GM12801 (cell line): Measurements from ENCODE around the gene SLCO4A1.

Experiments
- TF ChIP-seq, protein P1 (sequence below): IDR thresholded peaks from one replicate; pipeline ENCODE4 v1.5.1; 2011; ENCODE audit warnings: control low read depth; ENCODE audit not compliant: insufficient read length; ENCODE audit errors: extremely low read depth

SLCO4A1 gene, protein sequence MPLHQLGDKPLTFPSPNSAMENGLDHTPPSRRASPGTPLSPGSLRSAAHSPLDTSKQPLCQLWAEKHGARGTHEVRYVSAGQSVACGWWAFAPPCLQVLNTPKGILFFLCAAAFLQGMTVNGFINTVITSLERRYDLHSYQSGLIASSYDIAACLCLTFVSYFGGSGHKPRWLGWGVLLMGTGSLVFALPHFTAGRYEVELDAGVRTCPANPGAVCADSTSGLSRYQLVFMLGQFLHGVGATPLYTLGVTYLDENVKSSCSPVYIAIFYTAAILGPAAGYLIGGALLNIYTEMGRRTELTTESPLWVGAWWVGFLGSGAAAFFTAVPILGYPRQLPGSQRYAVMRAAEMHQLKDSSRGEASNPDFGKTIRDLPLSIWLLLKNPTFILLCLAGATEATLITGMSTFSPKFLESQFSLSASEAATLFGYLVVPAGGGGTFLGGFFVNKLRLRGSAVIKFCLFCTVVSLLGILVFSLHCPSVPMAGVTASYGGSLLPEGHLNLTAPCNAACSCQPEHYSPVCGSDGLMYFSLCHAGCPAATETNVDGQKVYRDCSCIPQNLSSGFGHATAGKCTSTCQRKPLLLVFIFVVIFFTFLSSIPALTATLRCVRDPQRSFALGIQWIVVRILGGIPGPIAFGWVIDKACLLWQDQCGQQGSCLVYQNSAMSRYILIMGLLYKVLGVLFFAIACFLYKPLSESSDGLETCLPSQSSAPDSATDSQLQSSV

DNA sequence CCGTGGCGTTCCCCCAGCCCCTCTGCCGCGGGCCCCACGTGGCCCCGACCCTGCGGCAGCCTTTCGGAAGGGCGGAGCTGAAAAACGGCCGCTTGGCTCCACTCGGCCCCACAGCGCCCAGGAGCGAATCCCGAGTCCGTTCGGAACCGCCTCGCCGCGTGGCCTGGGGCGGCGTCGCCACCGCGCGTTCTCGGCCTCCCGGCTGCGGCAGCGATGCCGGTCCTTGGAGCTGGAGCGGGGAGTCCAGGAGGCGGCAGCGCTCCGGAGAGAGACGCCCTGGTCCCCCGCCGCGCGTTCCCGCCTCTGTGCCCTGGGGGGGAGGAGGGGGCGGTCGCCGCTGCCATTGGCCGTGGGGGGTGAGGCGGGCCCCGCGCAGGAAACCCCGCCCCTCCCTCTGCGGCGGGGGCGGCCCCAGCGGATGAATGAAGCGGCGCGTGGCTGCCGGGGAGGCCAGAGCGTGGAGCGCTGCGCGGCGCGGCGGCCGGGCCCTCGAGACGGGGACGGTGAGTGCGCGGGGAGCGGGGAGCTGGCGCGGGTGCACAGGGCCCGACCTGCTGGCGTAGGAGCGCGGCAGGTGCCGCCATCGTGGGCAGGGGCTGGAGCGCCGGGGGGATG is at the start of gene SLCO4A1:
Gene SLCO4A1, plus strand, starts transcription at position 453 of the 615 bp plus-strand sequence. CDS start 13,952 bp downstream, outside the sequence.
- TF ChIP-seq, protein P1, sequence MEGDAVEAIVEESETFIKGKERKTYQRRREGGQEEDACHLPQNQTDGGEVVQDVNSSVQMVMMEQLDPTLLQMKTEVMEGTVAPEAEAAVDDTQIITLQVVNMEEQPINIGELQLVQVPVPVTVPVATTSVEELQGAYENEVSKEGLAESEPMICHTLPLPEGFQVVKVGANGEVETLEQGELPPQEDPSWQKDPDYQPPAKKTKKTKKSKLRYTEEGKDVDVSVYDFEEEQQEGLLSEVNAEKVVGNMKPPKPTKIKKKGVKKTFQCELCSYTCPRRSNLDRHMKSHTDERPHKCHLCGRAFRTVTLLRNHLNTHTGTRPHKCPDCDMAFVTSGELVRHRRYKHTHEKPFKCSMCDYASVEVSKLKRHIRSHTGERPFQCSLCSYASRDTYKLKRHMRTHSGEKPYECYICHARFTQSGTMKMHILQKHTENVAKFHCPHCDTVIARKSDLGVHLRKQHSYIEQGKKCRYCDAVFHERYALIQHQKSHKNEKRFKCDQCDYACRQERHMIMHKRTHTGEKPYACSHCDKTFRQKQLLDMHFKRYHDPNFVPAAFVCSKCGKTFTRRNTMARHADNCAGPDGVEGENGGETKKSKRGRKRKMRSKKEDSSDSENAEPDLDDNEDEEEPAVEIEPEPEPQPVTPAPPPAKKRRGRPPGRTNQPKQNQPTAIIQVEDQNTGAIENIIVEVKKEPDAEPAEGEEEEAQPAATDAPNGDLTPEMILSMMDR = no peak

DNA sequence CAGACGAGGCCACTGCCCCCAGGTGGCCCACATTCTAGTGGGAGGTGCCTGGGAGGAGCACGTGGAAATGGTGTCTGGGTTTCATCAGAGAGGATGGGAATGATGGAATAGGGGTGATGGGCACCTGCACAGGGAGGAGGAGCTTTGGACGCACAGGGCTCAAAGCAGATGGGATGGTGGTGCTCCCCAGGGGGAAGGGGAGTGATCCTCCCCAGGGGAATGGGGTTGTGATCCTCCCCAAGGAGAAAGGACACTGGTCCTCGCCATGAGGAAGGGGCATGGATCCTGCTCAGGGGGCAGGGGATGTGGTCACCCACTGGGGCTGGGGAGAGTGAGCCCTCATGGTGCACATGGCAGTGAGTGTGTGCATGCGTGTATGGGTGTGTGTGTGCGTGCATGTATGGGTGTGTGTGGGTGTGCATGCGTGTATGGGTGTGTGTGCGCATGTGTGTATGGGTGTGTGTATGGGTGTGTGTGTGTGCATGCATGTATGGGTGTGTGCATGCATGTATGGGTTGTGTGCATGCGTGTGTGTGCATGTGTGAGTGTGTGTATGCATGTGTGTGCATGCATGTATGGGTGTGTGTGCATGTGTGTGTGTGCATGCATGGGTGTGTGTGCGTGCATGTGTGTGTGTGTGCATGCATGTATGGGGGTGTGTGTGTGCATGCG is 49.7 kb upstream of the SLCO4A1 start:
- TF ChIP-seq, protein P1 = no peak

DNA sequence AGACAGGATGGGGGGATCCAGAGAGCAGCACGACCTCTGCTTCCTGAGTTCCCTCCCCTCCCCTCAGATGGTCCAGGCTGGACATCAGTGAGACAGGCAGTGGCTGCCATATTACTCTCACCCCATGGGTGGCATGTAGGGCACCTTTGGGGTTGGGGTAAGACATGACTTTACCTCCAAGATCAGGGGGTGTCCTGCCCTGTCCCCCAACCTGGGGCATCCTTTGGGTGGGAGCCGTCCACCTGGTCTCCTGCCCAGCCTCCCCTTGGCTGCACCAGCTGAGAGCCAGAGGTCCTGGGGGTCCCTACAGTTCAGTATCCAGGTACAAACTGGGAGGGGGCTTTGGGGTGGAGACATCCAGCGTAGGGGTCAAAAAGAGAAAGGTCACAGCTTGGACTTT is 48.7 kb upstream of the SLCO4A1 start:
- TF ChIP-seq, protein P1 = no peak

DNA sequence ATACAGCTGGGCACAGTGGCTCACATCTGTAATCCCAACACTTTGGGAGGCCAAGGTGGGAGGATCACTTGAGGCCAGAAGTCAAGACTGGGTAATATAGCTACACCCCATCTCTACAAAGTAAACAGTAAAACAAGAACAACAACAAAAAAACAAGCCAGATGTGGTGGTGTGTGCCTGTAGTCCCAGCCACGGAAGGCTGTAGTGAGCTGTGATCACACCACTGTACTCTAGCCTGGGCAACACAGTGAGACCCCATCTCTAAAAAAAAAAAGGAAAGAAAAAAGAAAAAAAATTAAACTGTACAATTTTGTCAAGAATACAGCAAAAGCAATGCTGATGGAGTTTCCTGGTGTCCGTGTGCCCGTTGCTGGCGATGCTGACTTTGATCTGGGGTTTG is 47.2 kb upstream of the SLCO4A1 start:
- TF ChIP-seq, protein P1 = no peak

DNA sequence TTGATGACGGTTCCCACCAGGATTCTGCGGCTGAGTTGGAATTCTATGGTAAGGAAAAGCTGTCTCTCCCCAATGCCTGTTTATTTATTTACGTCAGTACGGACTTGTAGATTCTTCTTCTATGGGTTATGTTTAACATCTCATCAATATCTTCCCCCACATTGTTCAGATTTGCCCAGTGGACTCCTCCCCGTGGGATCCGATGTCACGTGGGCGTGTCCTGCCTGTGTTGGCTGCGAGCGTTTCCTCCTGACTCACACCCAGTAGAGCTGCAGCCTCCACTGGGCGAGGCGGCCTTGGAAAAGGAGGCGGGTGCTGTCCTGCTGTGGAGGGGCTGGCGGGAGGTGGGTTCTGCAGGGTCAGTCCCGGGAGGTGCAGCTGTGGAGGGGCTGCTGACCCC is 46.8 kb upstream of the SLCO4A1 start:
- TF ChIP-seq, protein P1 = no peak

DNA sequence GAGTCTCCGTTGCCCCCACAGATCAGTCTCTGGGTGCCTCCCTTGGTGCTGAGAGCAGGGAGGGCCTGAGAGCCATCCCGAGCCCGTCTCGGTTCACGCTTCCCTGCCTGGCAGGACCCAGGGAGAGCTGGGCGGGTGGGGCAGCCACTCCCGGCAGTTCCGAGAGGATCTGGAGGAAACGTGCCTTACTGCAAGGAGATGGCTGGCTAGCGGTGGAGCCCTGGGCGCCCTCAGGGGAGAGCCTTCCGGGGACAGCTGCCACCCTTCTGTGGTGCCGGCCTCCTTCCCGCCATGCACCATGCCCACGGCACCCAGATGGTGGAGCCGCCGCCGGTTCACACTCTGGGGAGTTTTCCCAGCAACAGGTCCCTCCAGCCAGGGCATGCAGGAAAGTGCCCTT is 45.8 kb upstream of the SLCO4A1 start:
- TF ChIP-seq, protein P1 = no peak

DNA sequence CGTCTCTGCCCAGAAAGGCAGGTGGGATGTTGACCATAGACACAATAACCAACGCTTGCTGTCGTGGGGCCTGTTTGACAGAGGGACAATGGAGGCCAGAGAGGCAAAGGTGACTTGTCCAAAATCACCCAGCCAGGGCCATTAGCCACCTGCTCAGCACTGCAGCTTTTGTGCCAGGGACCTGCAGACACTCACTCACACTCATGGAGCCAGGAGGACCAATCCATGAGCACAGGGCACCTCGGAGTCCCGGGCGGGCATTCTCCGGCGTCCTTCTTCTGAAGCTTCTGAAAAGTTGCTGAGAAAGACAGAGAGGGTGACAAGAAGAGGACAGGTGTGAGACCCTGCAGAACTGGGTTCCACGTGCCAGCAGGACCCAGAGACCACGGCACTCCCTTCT is 45.4 kb upstream of the SLCO4A1 start:
- TF ChIP-seq, protein P1 = no peak
